Testis (tissue), 2 donors: ENCODE data around the gene LRRN1.

ENCODE experiments used
- POLR2A ChIP-seq: fragments of 450-650 bp; IDR thresholded peaks from one replicate; pipeline ENCODE4 v1.6.1; 2017; ENCODE audit warnings: antibody characterized with exemption, mild to moderate bottlenecking, moderate library complexity
- TF ChIP-seq, protein P1 (sequence below), 3 experiments: fragments of 450-650 bp in 2 of 3; fragments of 200-600 bp in 1 of 3; sonication (generic) in 1 of 3; IDR thresholded peaks; one replicate each; pipeline ENCODE4 v1.5.1; 2016 to 2019; ENCODE audit warnings: antibody characterized with exemption in 3 of 3, mild to moderate bottlenecking in 2 of 3, moderate library complexity in 1 of 3

DNA sequence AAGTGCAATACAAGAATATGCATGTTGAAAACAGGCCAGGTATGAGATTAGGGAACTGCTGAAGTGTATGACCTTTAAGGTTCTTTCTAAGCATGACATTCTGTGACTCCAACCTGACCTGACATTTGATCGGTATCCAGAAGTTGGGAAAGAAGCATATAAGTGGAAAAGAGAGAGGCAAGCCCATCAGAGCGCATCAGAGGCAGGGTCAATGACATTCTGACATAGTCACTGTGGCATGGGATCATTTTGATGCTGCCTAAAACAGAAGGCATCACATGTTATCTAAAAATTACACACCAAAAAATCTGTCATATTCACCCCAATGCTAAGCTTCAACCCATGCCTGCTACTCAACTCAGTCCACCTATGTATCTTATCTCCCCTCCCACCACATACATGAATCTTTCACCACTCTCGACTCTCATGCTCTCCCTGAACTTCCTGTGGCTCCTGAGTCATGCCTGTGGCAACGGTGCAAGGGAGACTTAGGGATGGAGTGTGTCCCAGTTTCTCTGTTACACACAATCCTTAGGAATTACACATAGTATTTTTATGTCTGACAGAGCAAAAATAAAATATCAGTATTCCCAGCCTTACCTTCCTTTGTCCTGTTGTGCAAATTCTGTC is 20.5 kb upstream of the LRRN1 start:
- TF ChIP-seq, protein P1, sequence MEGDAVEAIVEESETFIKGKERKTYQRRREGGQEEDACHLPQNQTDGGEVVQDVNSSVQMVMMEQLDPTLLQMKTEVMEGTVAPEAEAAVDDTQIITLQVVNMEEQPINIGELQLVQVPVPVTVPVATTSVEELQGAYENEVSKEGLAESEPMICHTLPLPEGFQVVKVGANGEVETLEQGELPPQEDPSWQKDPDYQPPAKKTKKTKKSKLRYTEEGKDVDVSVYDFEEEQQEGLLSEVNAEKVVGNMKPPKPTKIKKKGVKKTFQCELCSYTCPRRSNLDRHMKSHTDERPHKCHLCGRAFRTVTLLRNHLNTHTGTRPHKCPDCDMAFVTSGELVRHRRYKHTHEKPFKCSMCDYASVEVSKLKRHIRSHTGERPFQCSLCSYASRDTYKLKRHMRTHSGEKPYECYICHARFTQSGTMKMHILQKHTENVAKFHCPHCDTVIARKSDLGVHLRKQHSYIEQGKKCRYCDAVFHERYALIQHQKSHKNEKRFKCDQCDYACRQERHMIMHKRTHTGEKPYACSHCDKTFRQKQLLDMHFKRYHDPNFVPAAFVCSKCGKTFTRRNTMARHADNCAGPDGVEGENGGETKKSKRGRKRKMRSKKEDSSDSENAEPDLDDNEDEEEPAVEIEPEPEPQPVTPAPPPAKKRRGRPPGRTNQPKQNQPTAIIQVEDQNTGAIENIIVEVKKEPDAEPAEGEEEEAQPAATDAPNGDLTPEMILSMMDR (IDR thresholded peaks at IDR 0.05), result no peak
- TF ChIP-seq POLR2A, result no peak
